ENCODE measurements around the gene NEK6. TPM values are rescaled to one million over a fixed set of nuclear protein-coding genes. Genes with fewer than 3 reads are reported as not detected.

The NEK6 gene
- total RNA-seq, 6 experiments from 2014 or later, result 61.6 to 128 (median 67.5) TPM

GRCh38 chr9:124279531-124280175 lies 21.9 kb downstream of the NEK6 start:
- peak overlapping the region; percentile 65 to 90 (median 87) for H3K27ac ChIP-seq
- TF ChIP-seq, protein P1, sequence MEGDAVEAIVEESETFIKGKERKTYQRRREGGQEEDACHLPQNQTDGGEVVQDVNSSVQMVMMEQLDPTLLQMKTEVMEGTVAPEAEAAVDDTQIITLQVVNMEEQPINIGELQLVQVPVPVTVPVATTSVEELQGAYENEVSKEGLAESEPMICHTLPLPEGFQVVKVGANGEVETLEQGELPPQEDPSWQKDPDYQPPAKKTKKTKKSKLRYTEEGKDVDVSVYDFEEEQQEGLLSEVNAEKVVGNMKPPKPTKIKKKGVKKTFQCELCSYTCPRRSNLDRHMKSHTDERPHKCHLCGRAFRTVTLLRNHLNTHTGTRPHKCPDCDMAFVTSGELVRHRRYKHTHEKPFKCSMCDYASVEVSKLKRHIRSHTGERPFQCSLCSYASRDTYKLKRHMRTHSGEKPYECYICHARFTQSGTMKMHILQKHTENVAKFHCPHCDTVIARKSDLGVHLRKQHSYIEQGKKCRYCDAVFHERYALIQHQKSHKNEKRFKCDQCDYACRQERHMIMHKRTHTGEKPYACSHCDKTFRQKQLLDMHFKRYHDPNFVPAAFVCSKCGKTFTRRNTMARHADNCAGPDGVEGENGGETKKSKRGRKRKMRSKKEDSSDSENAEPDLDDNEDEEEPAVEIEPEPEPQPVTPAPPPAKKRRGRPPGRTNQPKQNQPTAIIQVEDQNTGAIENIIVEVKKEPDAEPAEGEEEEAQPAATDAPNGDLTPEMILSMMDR (IDR thresholded peaks at IDR 0.05), result no peak
- TF ChIP-seq POLR2A (IDR thresholded peaks at IDR 0.05), result no peak
- DNase-seq, result no peak
- H3K36me3 ChIP-seq, result no peaks in the 10 kb centered on the region
- WGBS (ENCODE audit: insufficient coverage, low coverage, low lambda C conversion rate, missing lambda C conversion rate), result 58% methylated on average over 6 of the region's 11 CpGs
- ATAC-seq, result peak in 1 of 4 donors; percentile 5
- peaks cover 0 to 60% (median 42%) of the 10 kb centered on the region in 4 donors for H3K4me1 ChIP-seq
- H3K4me3 ChIP-seq, result no peak overlapping the region
- no peaks in the 10 kb centered on the region for H3K27me3 ChIP-seq
- intact Hi-C loops (cut with DNase I), result loop anchor here (10.0 kb wide), 1 partner anchor 55 kb away; no protein-coding TSS in a partner anchor
- no peaks in the 10 kb centered on the region for H3K9me3 ChIP-seq

DNA sequence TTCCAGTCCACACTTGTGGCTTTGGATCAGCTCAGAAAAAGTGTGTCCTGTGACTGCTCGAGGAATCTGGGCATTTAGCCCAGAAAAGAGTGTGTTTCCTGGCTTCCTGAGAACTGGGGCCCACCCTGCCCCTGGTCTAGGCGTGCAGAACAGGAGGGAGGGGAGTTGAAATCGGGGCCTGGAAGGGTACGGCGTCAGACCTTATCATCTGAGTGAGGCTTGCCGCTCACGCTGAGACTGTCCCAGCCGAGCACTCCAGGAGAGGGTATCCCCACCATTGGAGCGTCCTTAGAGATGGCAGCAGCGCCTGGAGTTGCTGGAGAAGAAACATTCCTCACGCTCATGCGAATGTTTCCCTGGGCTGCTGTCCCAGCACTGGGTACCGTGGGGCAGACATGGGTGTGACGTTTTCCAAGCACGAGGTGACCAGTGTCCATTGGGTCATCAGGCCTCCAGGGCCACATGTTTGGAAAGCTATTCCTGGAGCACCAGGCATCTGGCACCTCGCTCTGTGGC lies 22.5 kb downstream of the NEK6 start:
- TF ChIP-seq, protein P1 (IDR thresholded peaks at IDR 0.05), result no peak
- TF ChIP-seq POLR2A (IDR thresholded peaks at IDR 0.05), result no peak
- peak; percentile 18 to 48 (median 38) for ATAC-seq
- DNase-seq, result peak; percentile 62 to 80 (median 79)
- Histone ChIP-seq H3K9me3 (no peaks in the 10 kb centered on the region), H3K4me3 (no peak overlapping the region), H3K4me1 (peaks cover 0 to 66% (median 45%) of the 10 kb centered on the region in 4 donors), H3K36me3 (no peaks in the 10 kb centered on the region), H3K27me3 (no peaks in the 10 kb centered on the region), H3K27ac (peak overlapping the region; percentile 65 to 90 (median 87))
- intact Hi-C loops (cut with DNase I), result no loop called here
- WGBS (ENCODE audit: insufficient coverage, low coverage, low lambda C conversion rate, missing lambda C conversion rate), result 18% methylated on average over 9 of the region's 16 CpGs

DNA sequence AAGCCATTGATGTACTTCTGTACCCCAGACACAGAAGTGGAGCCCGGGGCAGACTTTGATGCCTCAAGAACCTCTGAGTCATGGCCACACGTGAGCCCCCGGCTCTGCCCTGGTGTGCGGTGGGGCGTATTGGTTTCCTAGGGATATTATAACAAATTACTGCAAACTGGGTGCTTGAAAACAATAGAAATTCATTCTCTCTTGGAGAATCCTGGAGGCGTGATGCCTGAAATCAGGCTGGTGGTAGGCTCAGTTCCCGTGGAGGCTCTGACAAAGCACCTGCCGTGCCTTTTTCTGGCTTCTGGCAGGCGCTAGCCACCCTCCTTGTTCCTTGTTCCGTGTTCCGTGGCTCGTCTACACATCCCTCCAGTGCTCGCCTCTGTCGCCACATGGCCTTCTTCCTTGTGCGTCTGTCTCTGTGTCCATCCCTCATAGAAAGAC lies 24.2 kb downstream of the NEK6 start:
- WGBS (ENCODE audit: insufficient coverage, low coverage, low lambda C conversion rate, missing lambda C conversion rate), result 70% methylated on average over 15 of the region's 15 CpGs
- peaks cover 3 to 83% (median 54%) of the 10 kb centered on the region in 4 donors for H3K4me1 ChIP-seq
- no peak for ATAC-seq

DNA sequence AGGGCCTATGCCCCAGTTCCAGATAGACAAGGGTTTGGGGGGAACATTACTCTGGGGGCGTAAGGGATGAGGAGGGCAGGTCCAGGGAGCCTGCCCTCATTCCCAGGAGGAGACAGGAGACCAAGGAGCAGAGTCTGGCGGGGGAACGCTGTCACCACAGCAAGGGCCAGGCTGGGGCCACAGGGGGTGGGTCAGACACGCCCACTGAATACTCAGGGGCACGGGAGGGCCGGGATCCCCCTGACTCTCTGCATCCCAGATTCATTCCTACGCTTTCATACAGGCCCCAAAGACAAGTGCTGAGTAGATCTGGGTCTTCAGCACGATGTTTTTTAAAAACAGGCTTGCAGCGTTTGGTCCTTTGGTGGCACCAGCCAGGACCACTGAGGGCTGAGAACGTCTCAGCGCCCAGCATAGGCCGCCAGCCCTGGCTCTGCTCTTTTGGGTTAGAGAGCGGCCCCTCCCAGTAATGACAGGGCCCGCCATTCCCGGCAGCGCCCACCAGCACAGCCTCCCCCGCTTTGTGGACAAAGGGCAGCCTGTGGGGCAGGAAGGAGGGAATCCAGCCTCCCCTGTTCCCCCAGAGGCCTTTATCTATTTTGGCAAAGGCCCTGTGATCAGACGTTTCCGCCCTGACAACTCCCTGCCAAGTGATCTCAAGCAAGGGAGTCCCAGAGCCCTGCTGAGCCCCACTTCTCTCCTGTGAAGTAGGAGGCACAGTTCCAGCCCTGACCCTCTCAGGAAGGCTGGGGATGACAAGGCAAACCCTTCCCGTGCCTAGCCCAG lies 24.9 kb downstream of the NEK6 start:
- 23% methylated on average over 8 of the region's 20 CpGs for WGBS (ENCODE audit: insufficient coverage, low coverage, low lambda C conversion rate, missing lambda C conversion rate)
- Histone ChIP-seq H3K27me3 (no peaks in the 10 kb centered on the region), H3K27ac (peak overlapping the region; percentile 79 to 90 (median 87)), H3K36me3 (no peaks in the 10 kb centered on the region), H3K4me3 (no peak overlapping the region), H3K4me1 (peaks cover 3 to 90% (median 58%) of the 10 kb centered on the region in 4 donors), H3K9me3 (no peaks in the 10 kb centered on the region)
- peak; percentile 73 for TF ChIP-seq POLR2A (IDR thresholded peaks at IDR 0.05)
- TF ChIP-seq, protein P1 (IDR thresholded peaks at IDR 0.05), result no peak
- intact Hi-C loops (cut with DNase I), result no loop called here
- DNase-seq (peak; percentile 77 to 89 (median 84)), ATAC-seq (peak; percentile 50 to 70 (median 62))

More for the DNA sequence above, 24.2 kb downstream of the NEK6 start:
- TF ChIP-seq, protein P1 (IDR thresholded peaks at IDR 0.05), result no peak
- TF ChIP-seq POLR2A (IDR thresholded peaks at IDR 0.05), result no peak
- Histone ChIP-seq H3K36me3 (no peaks in the 10 kb centered on the region), H3K27ac (peak overlapping the region; percentile 79 to 90 (median 87)), H3K9me3 (no peaks in the 10 kb centered on the region), H3K4me3 (no peak overlapping the region), H3K27me3 (no peaks in the 10 kb centered on the region)
- DNase-seq, result no peak
- intact Hi-C loops (cut with DNase I), result no loop called here
